Measurements from ENCODE around the gene NDUFA7. TPM values are rescaled to one million over a fixed set of nuclear protein-coding genes. Genes with fewer than 3 reads are reported as not detected.
A peak's percentile ranks its signal among the peaks of the same experiment; 100 is the strongest.
"Not testable (repeated sequence)": the region's sequence is repeated elsewhere in the genome, so short reads cannot be mapped to it uniquely, and the experiment has no call there.

Gene NDUFA7
- total RNA-seq, 1 experiment from 2014 or later, result 76.4 TPM

- H3K9me3 Mint-ChIP-seq; H3K27me3 Mint-ChIP-seq (ENCODE audit: low read depth); H3K4me1 Mint-ChIP-seq; H3K36me3 Mint-ChIP-seq; CTCF ChIA-PET; H3K27ac Mint-ChIP-seq; H3K4me3 Mint-ChIP-seq; DNase-seq (ENCODE audit: low spot score); POLR2A ChIA-PET: not testable (repeated sequence)
- ATAC-seq, result peak; percentile 90
These were observed 29.8 kb downstream of the NDUFA7 start for GRCh38 chr19:8291337-8291736.

- H3K27me3 Mint-ChIP-seq (ENCODE audit: low read depth); H3K4me3 Mint-ChIP-seq; H3K27ac Mint-ChIP-seq; H3K4me1 Mint-ChIP-seq; DNase-seq (ENCODE audit: low spot score); H3K9me3 Mint-ChIP-seq; CTCF ChIA-PET; POLR2A ChIA-PET; H3K36me3 Mint-ChIP-seq: not testable (repeated sequence)
- ATAC-seq, result peak; percentile 93
These were observed 44.7 kb downstream of the NDUFA7 start for GRCh38 chr19:8276508-8276907.

- TF ChIP-seq FOXK1 (CRISPR knock-in tag; IDR thresholded peaks at IDR 0.05) (no peak), E2F4 (CRISPR knock-in tag; IDR thresholded peaks at IDR 0.05; ENCODE audit: borderline replicate concordance, low read depth) (no peak), HMGA2 (CRISPR knock-in tag; IDR thresholded peaks at IDR 0.05) (no peak), CREB1 (CRISPR knock-in tag; IDR thresholded peaks at IDR 0.05) (no peak), ZMAT4 (CRISPR knock-in tag; IDR thresholded peaks at IDR 0.05) (no peak)
- Mint-ChIP-seq H3K9me3 (peaks cover 9% of the 10 kb centered on the region; the same call in 1 of the 2 replicates), H3K4me1 (peaks cover 14% of the 10 kb centered on the region), H3K27ac (no peak overlapping the region), H3K4me3 (no peak overlapping the region), H3K27me3 (ENCODE audit: low read depth) (peaks cover 17% of the 10 kb centered on the region), H3K36me3 (no peaks in the 10 kb centered on the region)
- POLR2A ChIA-PET, result no interaction called here
- CTCF ChIA-PET, result interaction anchor here (0.8 kb wide), 1 partner anchor 78 kb away, joined by 3 read pairs; no protein-coding TSS in a partner anchor
- ATAC-seq (no peak), DNase-seq (ENCODE audit: low spot score) (no peak)
These were observed 51.5 kb downstream of the NDUFA7 start for GRCh38 chr19:8269724-8270123.

- ChIA-PET POLR2A (no interaction called here), CTCF (no interaction called here)
- H3K36me3 Mint-ChIP-seq, result peaks cover 3% of the 10 kb centered on the region; the same call in 1 of the 2 replicates
- no peak overlapping the region for H3K27ac Mint-ChIP-seq
- ATAC-seq (no peak), DNase-seq (ENCODE audit: low spot score) (no peak)
- H3K4me3 Mint-ChIP-seq, result no peak overlapping the region
- peaks cover 9% of the 10 kb centered on the region; the same call in 1 of the 2 replicates for H3K9me3 Mint-ChIP-seq
- H3K27me3 Mint-ChIP-seq (ENCODE audit: low read depth), result peaks cover 17% of the 10 kb centered on the region
- TF ChIP-seq ZNF416 (CRISPR knock-in tag; IDR thresholded peaks at IDR 0.05), result no peak
- H3K4me1 Mint-ChIP-seq, result peaks cover 14% of the 10 kb centered on the region
These were observed 55.3 kb downstream of the NDUFA7 start for GRCh38 chr19:8265872-8266271.

GRCh38 chr19:8264248-8264647 is 56.9 kb downstream of the NDUFA7 start:
- peaks cover 18% of the 10 kb centered on the region for H3K4me1 Mint-ChIP-seq
- ATAC-seq; POLR2A ChIA-PET; H3K27me3 Mint-ChIP-seq (ENCODE audit: low read depth); H3K4me3 Mint-ChIP-seq; DNase-seq (ENCODE audit: low spot score); H3K27ac Mint-ChIP-seq; H3K36me3 Mint-ChIP-seq; CTCF ChIA-PET; H3K9me3 Mint-ChIP-seq: not testable (repeated sequence)
- TF ChIP-seq ZNF121 (CRISPR knock-in tag; IDR thresholded peaks at IDR 0.05), result peak; percentile 93

GRCh38 chr19:8262431-8262830 is 58.7 kb downstream of the NDUFA7 start:
- Mint-ChIP-seq H3K9me3 (peaks cover 9% of the 10 kb centered on the region; the same call in 1 of the 2 replicates), H3K36me3 (peaks cover 24% of the 10 kb centered on the region), H3K27me3 (ENCODE audit: low read depth) (no peaks in the 10 kb centered on the region; the same call in 1 of the 2 replicates), H3K4me3 (no peak overlapping the region), H3K4me1 (peaks cover 16% of the 10 kb centered on the region), H3K27ac (no peak overlapping the region)
- CTCF ChIA-PET, result no interaction called here
- DNase-seq (ENCODE audit: low spot score) (no peak), ATAC-seq (no peak)
- POLR2A ChIA-PET, result interaction anchor here (0.6 kb wide), 1 partner anchor 63 kb away, joined by 5 read pairs; no protein-coding TSS in a partner anchor
- TF ChIP-seq MYBL2 (CRISPR knock-in tag; IDR thresholded peaks at IDR 0.05) (no peak), NR3C1 (CRISPR knock-in tag; conservative IDR thresholded peaks at IDR 0.05; ENCODE audit: low read depth) (no peak), ATF3 (CRISPR knock-in tag; conservative IDR thresholded peaks at IDR 0.05) (no peak), SP1 (CRISPR knock-in tag; conservative IDR thresholded peaks at IDR 0.05) (no peak), ETV6 (CRISPR knock-in tag; IDR thresholded peaks at IDR 0.05) (no peak), ATF1 (CRISPR knock-in tag; IDR thresholded peaks at IDR 0.05) (no peak), ARID4B (CRISPR knock-in tag; IDR thresholded peaks at IDR 0.05; ENCODE audit: borderline replicate concordance) (no peak), ZNF138 (CRISPR knock-in tag; conservative IDR thresholded peaks at IDR 0.05) (no peak), ERG (CRISPR knock-in tag; IDR thresholded peaks at IDR 0.05) (no peak), RELA (CRISPR knock-in tag; IDR thresholded peaks at IDR 0.05; ENCODE audit: borderline replicate concordance) (no peak)

Data from WTC11 (cell line).